ENCODE results near the gene TSSK2. TPM values are rescaled to one million over a fixed set of nuclear protein-coding genes. Genes with fewer than 3 reads are reported as not detected.

TSSK2 gene
- total RNA-seq, 2 experiments from 2014 or later = not detected

- Mint-ChIP-seq H3K27me3 (no peaks in the 10 kb centered on the region), H3K4me1 (no peaks in the 10 kb centered on the region), H3K27ac (no peak overlapping the region), H3K4me3 (no peak overlapping the region), H3K9me3 (ENCODE audit: low read depth) (no peaks in the 10 kb centered on the region), H3K36me3 (peaks cover 13% of the 10 kb centered on the region)
- CTCF ChIA-PET = no interaction called here
- no peak for ATAC-seq
- no peak for DNase-seq
Observed at GRCh38 chr22:19132153-19132552, 1.0 kb downstream of the TSSK2 start.

- no peak overlapping the region for H3K4me3 Mint-ChIP-seq
- no peak for ATAC-seq
- CTCF ChIA-PET = no interaction called here
- H3K4me1 Mint-ChIP-seq = no peaks in the 10 kb centered on the region
- H3K9me3 Mint-ChIP-seq (ENCODE audit: low read depth) = no peaks in the 10 kb centered on the region
- peaks cover 13% of the 10 kb centered on the region for H3K36me3 Mint-ChIP-seq
- no peak overlapping the region for H3K27ac Mint-ChIP-seq
- H3K27me3 Mint-ChIP-seq = no peaks in the 10 kb centered on the region
- DNase-seq = no peak
Observed at GRCh38 chr22:19132693-19133400, 1.7 kb downstream of the TSSK2 start.

GRCh38 chr22:19133561-19133960 is 2.5 kb downstream of the TSSK2 start:
- Mint-ChIP-seq H3K4me3 (no peak overlapping the region), H3K27me3 (no peaks in the 10 kb centered on the region), H3K9me3 (ENCODE audit: low read depth) (no peaks in the 10 kb centered on the region), H3K36me3 (peaks cover 13% of the 10 kb centered on the region), H3K27ac (no peak overlapping the region), H3K4me1 (no peaks in the 10 kb centered on the region)
- CTCF ChIA-PET = no interaction called here
- no peak for DNase-seq
- no peak for ATAC-seq

GRCh38 chr22:19134176-19134831 is 3.2 kb downstream of the TSSK2 start:
- no peak overlapping the region for H3K27ac Mint-ChIP-seq
- no peak overlapping the region for H3K4me3 Mint-ChIP-seq
- H3K4me1 Mint-ChIP-seq = no peaks in the 10 kb centered on the region
- CTCF ChIA-PET = interaction anchor here (0.6 kb wide), 1 partner anchor 204 kb away, joined by 3 read pairs; no protein-coding TSS in a partner anchor
- DNase-seq (no peak), ATAC-seq (no peak)
- H3K36me3 Mint-ChIP-seq = peaks cover 18% of the 10 kb centered on the region
- no peaks in the 10 kb centered on the region for H3K9me3 Mint-ChIP-seq (ENCODE audit: low read depth)
- no peaks in the 10 kb centered on the region for H3K27me3 Mint-ChIP-seq

- CTCF ChIA-PET = interaction anchor here (0.6 kb wide), 1 partner anchor 203 kb away, joined by 3 read pairs; no protein-coding TSS in a partner anchor
- H3K27ac Mint-ChIP-seq = no peak overlapping the region
Observed at GRCh38 chr22:19134874-19135273, 3.8 kb downstream of the TSSK2 start.

GRCh38 chr22:19136915-19137314 is 5.8 kb downstream of the TSSK2 start:
- no peak overlapping the region for H3K27ac Mint-ChIP-seq
- no peak for DNase-seq
- H3K4me3 Mint-ChIP-seq = no peak overlapping the region
- H3K36me3 Mint-ChIP-seq = peaks cover 16% of the 10 kb centered on the region
- H3K27me3 Mint-ChIP-seq = no peaks in the 10 kb centered on the region
- H3K4me1 Mint-ChIP-seq = no peaks in the 10 kb centered on the region
- CTCF ChIA-PET = no interaction called here
- no peak for ATAC-seq
- no peaks in the 10 kb centered on the region for H3K9me3 Mint-ChIP-seq (ENCODE audit: low read depth)

More at GRCh38 chr22:19134874-19135273, 3.8 kb downstream of the TSSK2 start:
- Mint-ChIP-seq H3K27me3 (no peaks in the 10 kb centered on the region), H3K4me3 (no peak overlapping the region), H3K4me1 (no peaks in the 10 kb centered on the region), H3K9me3 (ENCODE audit: low read depth) (no peaks in the 10 kb centered on the region), H3K36me3 (peaks cover 18% of the 10 kb centered on the region)
- DNase-seq (no peak), ATAC-seq (no peak)

GRCh38 chr22:19137384-19138216 is 6.5 kb downstream of the TSSK2 start:
- Mint-ChIP-seq H3K27me3 (no peaks in the 10 kb centered on the region), H3K36me3 (peaks cover 16% of the 10 kb centered on the region), H3K4me1 (peaks cover under 1% of the 10 kb centered on the region), H3K4me3 (no peak overlapping the region), H3K27ac (no peak overlapping the region), H3K9me3 (ENCODE audit: low read depth) (no peaks in the 10 kb centered on the region)
- ATAC-seq (no peak), DNase-seq (no peak)
- CTCF ChIA-PET = no interaction called here

GRCh38 chr22:19138217-19139000 is 7.3 kb downstream of the TSSK2 start:
- CTCF ChIA-PET = no interaction called here
- ATAC-seq (no peak), DNase-seq (no peak)
- Mint-ChIP-seq H3K27ac (no peak overlapping the region), H3K4me3 (no peak overlapping the region), H3K27me3 (no peaks in the 10 kb centered on the region), H3K4me1 (peaks cover 7% of the 10 kb centered on the region), H3K9me3 (ENCODE audit: low read depth) (no peaks in the 10 kb centered on the region), H3K36me3 (peaks cover 16% of the 10 kb centered on the region)

GRCh38 chr22:19139001-19139356 is 7.9 kb downstream of the TSSK2 start:
- Mint-ChIP-seq H3K9me3 (ENCODE audit: low read depth) (no peaks in the 10 kb centered on the region), H3K4me1 (peaks cover 12% of the 10 kb centered on the region)
- CTCF ChIA-PET = no interaction called here

GRCh38 chr22:19139974-19140373 is 8.9 kb downstream of the TSSK2 start:
- peaks cover 18% of the 10 kb centered on the region for H3K36me3 Mint-ChIP-seq
- peaks cover 19% of the 10 kb centered on the region for H3K4me1 Mint-ChIP-seq
- no peak overlapping the region for H3K27ac Mint-ChIP-seq
- CTCF ChIA-PET = no interaction called here
- no peak for ATAC-seq
- no peaks in the 10 kb centered on the region for H3K9me3 Mint-ChIP-seq (ENCODE audit: low read depth)
- no peaks in the 10 kb centered on the region for H3K27me3 Mint-ChIP-seq
- no peak overlapping the region for H3K4me3 Mint-ChIP-seq
- DNase-seq = no peak

More at GRCh38 chr22:19139001-19139356, 7.9 kb downstream of the TSSK2 start:
- Mint-ChIP-seq H3K27ac (no peak overlapping the region), H3K4me3 (no peak overlapping the region), H3K27me3 (no peaks in the 10 kb centered on the region), H3K36me3 (peaks cover 18% of the 10 kb centered on the region)
- no peak for DNase-seq
- no peak for ATAC-seq

GRCh38 chr22:19142394-19142793 is 11.3 kb downstream of the TSSK2 start:
- Mint-ChIP-seq H3K4me1 (peaks cover 19% of the 10 kb centered on the region), H3K36me3 (peaks cover 8% of the 10 kb centered on the region), H3K27me3 (peaks cover 8% of the 10 kb centered on the region), H3K9me3 (ENCODE audit: low read depth) (no peaks in the 10 kb centered on the region), H3K4me3 (no peak overlapping the region), H3K27ac (peak overlapping the region; percentile 47)
- no peak for DNase-seq
- CTCF ChIA-PET = interaction anchor here (0.6 kb wide), 1 partner anchor 498 kb away, joined by 3 read pairs; no protein-coding TSS in a partner anchor
- no peak for ATAC-seq

- DNase-seq (no peak), ATAC-seq (no peak)
- peaks cover 19% of the 10 kb centered on the region for H3K4me1 Mint-ChIP-seq
- peaks cover 16% of the 10 kb centered on the region for H3K27me3 Mint-ChIP-seq
- CTCF ChIA-PET = interaction anchor here (0.9 to 3.1 kb wide), 7 partner anchors 12 to 487 kb away, joined by 3 to 17 read pairs (median 6); partner anchors contain the start of genes CDC45 and SLC25A1
- no peaks in the 10 kb centered on the region for H3K9me3 Mint-ChIP-seq (ENCODE audit: low read depth)
- peaks cover 8% of the 10 kb centered on the region for H3K36me3 Mint-ChIP-seq
- peak overlapping the region; percentile 95 for H3K4me3 Mint-ChIP-seq
- no peak overlapping the region for H3K27ac Mint-ChIP-seq
Observed at GRCh38 chr22:19143212-19143611, 12.1 kb downstream of the TSSK2 start.

- CTCF ChIA-PET = interaction anchor here (0.8 to 3.7 kb wide), 32 partner anchors 8 to 486 kb away, joined by 3 to 17 read pairs (median 4); partner anchors contain the start of genes CDC45, DGCR2, DGCR6 and SLC25A1
- peaks cover 24% of the 10 kb centered on the region for H3K27me3 Mint-ChIP-seq
- H3K27ac Mint-ChIP-seq = peak overlapping the region; percentile 96
- H3K4me1 Mint-ChIP-seq = peaks cover 19% of the 10 kb centered on the region
- DNase-seq (peak; percentile 75), ATAC-seq (peak; percentile 35)
- H3K36me3 Mint-ChIP-seq = peaks cover 6% of the 10 kb centered on the region
- no peaks in the 10 kb centered on the region for H3K9me3 Mint-ChIP-seq (ENCODE audit: low read depth)
- peak overlapping the region; percentile 95 for H3K4me3 Mint-ChIP-seq
Observed at GRCh38 chr22:19143967-19144400, 12.9 kb downstream of the TSSK2 start.
